DOHH2 (cell line): ENCODE data around the gene TMEM119.

ENCODE experiments used
- CTCF ChIP-seq: fragments of 200-600 bp; sonication (generic); IDR thresholded peaks from one replicate; pipeline ENCODE4 v1.5.1; 2014; ENCODE audit warnings: antibody characterized with exemption, mild to moderate bottlenecking, low read depth, low read length; ENCODE audit not compliant: poor library complexity, severe bottlenecking
- EZH2phosphoT487 ChIP-seq: fragments of 200-600 bp; sonication (generic); IDR thresholded peaks from 2 replicates; pipeline ENCODE4 v1.6.1; 2017; ENCODE audit warnings: borderline replicate concordance, mild to moderate bottlenecking, antibody characterized with exemption, low read length, moderate library complexity, mixed read lengths

- TF ChIP-seq CTCF (no peak), EZH2phosphoT487 (no peak)
Measured at GRCh38 chr12:108627134-108627920, 29.4 kb upstream of the TMEM119 start.
